Dendritic cell treated with granulocyte-macrophage colony-stimulating factor and Interleukin-4, amounts not matched to agents 40 ng/mL and 50 ng/mL, for 4 days (primary cell): Measurements from ENCODE around the gene E4F1.

Experiments used
- H3K27ac Mint-ChIP-seq: one replicate; pipeline ENCODE4 v1.8.0; 2022; ENCODE audit warnings: mild to moderate bottlenecking, mixed read lengths
- H3K27me3 Mint-ChIP-seq: one replicate; pipeline ENCODE4 v1.8.0; 2022; ENCODE audit warnings: mild to moderate bottlenecking, mixed read lengths
- H3K36me3 Mint-ChIP-seq: one replicate; pipeline ENCODE4 v1.8.0; 2022; ENCODE audit warnings: low read depth, mixed read lengths
- H3K4me1 Mint-ChIP-seq: one replicate; pipeline ENCODE4 v1.8.0; 2022; ENCODE audit warnings: low read depth, mixed read lengths
- H3K4me3 Mint-ChIP-seq: one replicate; pipeline ENCODE4 v1.8.0; 2022; ENCODE audit warnings: mild to moderate bottlenecking, moderate library complexity, mixed read lengths
- H3K9me3 Mint-ChIP-seq: one replicate; pipeline ENCODE4 v1.8.0; 2022; ENCODE audit warnings: mixed read lengths
- intact Hi-C: fragments of 100-400 bp; cut with micrococcal nuclease; formaldehyde crosslinking; loops from one replicate; pipeline ENCODE4 v1.15.0; 2022

The E4F1 gene, protein sequence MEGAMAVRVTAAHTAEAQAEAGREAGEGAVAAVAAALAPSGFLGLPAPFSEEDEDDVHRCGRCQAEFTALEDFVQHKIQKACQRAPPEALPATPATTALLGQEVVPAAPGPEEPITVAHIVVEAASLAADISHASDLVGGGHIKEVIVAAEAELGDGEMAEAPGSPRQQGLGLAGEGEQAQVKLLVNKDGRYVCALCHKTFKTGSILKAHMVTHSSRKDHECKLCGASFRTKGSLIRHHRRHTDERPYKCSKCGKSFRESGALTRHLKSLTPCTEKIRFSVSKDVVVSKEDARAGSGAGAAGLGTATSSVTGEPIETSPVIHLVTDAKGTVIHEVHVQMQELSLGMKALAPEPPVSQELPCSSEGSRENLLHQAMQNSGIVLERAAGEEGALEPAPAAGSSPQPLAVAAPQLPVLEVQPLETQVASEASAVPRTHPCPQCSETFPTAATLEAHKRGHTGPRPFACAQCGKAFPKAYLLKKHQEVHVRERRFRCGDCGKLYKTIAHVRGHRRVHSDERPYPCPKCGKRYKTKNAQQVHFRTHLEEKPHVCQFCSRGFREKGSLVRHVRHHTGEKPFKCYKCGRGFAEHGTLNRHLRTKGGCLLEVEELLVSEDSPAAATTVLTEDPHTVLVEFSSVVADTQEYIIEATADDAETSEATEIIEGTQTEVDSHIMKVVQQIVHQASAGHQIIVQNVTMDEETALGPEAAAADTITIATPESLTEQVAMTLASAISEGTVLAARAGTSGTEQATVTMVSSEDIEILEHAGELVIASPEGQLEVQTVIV

DNA sequence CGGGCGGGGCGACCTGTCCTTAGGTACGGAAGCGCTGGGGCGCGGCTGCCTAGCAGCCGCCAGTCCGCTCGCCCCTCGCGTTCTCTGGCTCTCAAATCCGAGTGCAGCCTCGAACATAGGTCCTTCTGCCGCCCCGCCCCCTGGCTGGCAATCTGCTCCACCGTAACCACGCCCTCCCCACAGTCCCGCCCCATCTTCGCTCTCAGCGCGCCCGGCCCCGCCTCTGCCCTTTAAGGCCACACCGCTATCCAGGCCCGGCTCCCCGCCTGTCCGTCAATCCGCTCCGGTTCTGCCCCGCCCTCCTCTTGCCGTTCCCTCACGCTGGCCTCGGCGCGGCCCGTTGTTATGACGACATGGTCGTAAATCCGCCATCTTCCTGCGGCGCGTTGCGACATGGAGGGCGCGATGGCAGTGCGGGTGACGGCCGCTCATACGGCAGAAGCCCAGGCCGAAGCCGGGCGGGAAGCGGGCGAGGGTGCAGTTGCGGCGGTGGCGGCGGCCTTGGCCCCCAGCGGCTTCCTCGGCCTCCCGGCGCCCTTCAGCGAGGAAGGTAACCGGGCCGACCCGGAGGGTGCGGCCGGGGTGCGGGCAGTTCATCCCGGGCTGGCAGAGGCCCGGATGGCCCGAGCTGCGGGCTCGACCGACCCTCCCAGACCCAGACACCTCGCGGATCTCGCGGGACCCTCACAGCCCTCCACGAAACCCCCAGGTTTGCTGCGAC, at the start of gene E4F1:
Gene E4F1 (plus strand): TSS at position 371 of the 721 bp plus-strand sequence. CDS start 23 bp downstream, at position 394.
- Mint-ChIP-seq H3K4me1 (peaks cover 28% of the 10 kb centered on the region), H3K9me3 (no peaks in the 10 kb centered on the region), H3K4me3 (peak within 1 kb of the TSS; percentile 84), H3K27me3 (no peaks in the 10 kb centered on the region), H3K27ac (peak within 1 kb of the TSS; percentile 81), H3K36me3 (peaks cover 28% of the 10 kb centered on the region)
- intact Hi-C loops: loop anchor here (1.0 kb wide), 3 partner anchors 8 to 28 kb away; partner anchors contain the start of genes ECI1 and MLST8

DNA sequence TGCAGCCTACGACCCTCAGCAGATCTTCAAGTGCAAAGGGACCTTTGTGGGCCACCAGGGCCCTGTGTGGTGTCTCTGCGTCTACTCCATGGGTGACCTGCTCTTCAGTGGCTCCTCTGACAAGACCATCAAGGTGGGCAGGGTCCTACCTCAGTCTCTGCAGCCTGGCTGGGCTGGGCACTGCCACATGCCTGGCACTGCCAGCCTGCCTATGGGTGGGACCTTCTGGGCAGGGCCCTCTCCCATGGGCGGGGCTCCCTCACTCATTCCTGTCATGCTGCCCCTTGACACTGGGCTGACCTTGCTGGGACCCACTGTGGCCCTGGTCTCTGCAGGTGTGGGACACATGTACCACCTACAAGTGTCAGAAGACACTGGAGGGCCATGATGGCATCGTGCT, 49.5 kb upstream of the E4F1 start:
- no peaks in the 10 kb centered on the region for H3K4me1 Mint-ChIP-seq
- intact Hi-C loops: no loop called here
- no peak overlapping the region for H3K27ac Mint-ChIP-seq
- H3K27me3 Mint-ChIP-seq: no peaks in the 10 kb centered on the region
- H3K4me3 Mint-ChIP-seq: no peak overlapping the region
- peaks cover 93% of the 10 kb centered on the region for H3K36me3 Mint-ChIP-seq
- no peaks in the 10 kb centered on the region for H3K9me3 Mint-ChIP-seq

DNA sequence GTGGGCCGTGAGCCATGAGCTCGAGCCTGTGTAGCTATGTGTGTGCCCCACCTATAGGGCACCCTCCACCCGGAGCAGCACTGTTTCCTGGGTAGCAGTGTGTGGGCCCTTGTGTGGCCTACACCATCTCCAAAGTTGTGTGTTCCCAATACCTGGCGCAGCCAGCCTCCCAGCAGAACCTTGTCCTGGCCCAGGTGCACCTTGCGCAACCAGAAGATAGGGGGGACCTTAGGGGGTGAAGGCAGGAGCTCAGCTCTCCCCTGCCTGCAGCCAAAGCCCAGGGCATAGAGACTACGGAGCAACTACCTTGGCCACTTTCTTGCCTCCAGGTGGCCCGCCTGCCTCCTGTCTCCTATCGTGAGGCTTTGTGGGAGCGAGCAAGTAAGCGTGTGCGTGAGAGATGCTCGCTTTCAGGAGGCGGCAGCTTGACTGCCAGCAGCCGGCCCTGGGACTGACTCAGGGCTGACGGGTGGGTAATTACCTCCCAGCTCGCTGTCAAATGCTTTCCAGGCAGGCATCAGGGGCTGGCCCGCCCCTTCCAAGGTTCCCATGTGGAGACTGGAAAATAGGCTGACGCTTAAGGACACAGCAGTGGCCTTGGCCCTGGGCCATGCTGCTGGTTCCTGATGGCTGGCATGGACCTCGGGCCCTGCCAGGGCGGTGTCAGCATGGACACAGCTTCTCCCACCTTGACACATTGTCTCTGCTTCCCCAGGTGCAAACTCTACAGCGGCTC, 48.8 kb upstream of the E4F1 start:
- H3K9me3 Mint-ChIP-seq: no peaks in the 10 kb centered on the region
- no peak overlapping the region for H3K4me3 Mint-ChIP-seq
- peaks cover 4% of the 10 kb centered on the region for H3K27me3 Mint-ChIP-seq
- no peaks in the 10 kb centered on the region for H3K4me1 Mint-ChIP-seq
- no peak overlapping the region for H3K27ac Mint-ChIP-seq
- intact Hi-C loops: no loop called here
- peaks cover 87% of the 10 kb centered on the region for H3K36me3 Mint-ChIP-seq

DNA sequence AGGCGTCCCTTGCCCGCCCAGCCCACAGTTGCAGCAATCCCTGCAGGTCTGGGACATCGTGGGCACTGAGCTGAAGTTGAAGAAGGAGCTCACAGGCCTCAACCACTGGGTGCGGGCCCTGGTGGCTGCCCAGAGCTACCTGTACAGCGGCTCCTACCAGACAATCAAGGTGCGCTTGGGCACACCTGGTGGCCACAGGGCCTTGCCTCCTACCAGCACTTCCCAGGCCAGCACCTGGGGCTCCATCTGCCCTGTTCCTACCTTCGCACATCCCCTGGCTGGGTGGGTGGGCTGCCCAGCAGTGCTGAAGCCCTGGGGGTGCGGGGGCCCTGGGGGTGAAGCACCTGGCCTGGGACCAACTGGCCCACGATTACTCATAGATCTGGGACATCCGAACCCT, 47.9 kb upstream of the E4F1 start:
- Mint-ChIP-seq H3K9me3 (no peaks in the 10 kb centered on the region), H3K36me3 (peaks cover 78% of the 10 kb centered on the region), H3K4me3 (no peak overlapping the region), H3K27ac (no peak overlapping the region), H3K4me1 (no peaks in the 10 kb centered on the region), H3K27me3 (peaks cover 4% of the 10 kb centered on the region)
- intact Hi-C loops: no loop called here

DNA sequence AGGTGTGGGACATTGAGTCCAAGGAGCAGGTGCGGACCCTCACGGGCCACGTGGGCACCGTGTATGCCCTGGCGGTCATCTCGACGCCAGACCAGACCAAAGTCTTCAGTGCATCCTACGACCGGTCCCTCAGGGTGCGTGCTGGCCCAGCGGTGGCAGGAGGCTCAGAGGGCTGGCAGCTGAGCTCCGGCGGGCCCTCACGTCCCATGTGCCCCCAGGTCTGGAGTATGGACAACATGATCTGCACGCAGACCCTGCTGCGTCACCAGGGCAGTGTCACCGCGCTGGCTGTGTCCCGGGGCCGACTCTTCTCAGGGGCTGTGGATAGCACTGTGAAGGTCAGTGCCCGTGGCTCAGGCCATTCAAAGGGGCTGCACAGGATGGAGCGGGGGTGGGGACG, 47.3 kb upstream of the E4F1 start:
- no peak overlapping the region for H3K27ac Mint-ChIP-seq
- no peaks in the 10 kb centered on the region for H3K4me1 Mint-ChIP-seq
- peaks cover 72% of the 10 kb centered on the region for H3K36me3 Mint-ChIP-seq
- H3K27me3 Mint-ChIP-seq: peaks cover 4% of the 10 kb centered on the region
- no peaks in the 10 kb centered on the region for H3K9me3 Mint-ChIP-seq
- intact Hi-C loops: no loop called here
- no peak overlapping the region for H3K4me3 Mint-ChIP-seq

DNA sequence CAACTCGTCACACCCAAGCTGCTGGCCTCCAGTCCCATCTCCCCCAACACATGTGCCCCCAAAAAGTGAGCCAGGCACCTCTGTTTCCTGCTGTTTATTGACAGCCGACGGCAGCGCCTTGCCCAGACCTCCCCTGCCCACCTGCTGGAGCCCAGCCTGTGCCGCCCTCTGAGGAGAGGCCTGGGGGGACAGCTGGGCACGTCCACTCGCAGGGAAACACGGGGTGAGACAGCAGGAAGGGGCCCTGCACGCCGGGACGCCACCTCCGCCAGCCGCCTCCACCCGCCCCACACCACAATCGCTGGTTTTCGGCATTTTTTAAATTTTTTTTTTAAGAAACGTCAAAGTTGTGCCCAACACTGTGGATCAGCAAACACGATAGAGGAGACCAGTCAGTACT, 46.3 kb upstream of the E4F1 start:
- H3K27me3 Mint-ChIP-seq: peaks cover 4% of the 10 kb centered on the region
- peaks cover 62% of the 10 kb centered on the region for H3K36me3 Mint-ChIP-seq
- intact Hi-C loops: no loop called here

DNA sequence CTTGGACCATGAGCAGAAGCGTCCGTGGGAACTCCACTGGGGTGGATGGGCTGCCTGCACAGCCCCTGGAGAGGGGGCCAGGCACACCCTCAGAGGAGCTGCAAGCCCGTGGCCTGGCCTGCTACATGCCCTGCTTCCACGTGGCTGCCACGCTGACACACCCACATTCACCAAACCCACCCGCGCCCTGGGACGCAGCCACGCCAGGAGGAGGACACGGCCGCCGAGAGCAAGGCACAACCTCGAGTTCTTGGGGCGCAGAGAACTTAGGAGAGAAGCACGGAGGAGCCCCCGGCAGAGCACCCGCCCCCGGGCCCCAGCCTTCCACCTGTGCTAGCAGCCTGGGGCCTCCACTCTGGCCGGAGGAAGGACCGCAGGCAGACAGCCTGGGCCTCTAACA, 45.8 kb upstream of the E4F1 start:
- intact Hi-C loops: no loop called here
- Mint-ChIP-seq H3K27me3 (peaks cover 4% of the 10 kb centered on the region), H3K4me1 (no peaks in the 10 kb centered on the region), H3K4me3 (no peak overlapping the region), H3K27ac (no peak overlapping the region), H3K9me3 (no peaks in the 10 kb centered on the region), H3K36me3 (peaks cover 58% of the 10 kb centered on the region)

More for the DNA sequence above, 46.3 kb upstream of the E4F1 start:
- Mint-ChIP-seq H3K4me3 (no peak overlapping the region), H3K27ac (no peak overlapping the region), H3K4me1 (no peaks in the 10 kb centered on the region), H3K9me3 (no peaks in the 10 kb centered on the region)

DNA sequence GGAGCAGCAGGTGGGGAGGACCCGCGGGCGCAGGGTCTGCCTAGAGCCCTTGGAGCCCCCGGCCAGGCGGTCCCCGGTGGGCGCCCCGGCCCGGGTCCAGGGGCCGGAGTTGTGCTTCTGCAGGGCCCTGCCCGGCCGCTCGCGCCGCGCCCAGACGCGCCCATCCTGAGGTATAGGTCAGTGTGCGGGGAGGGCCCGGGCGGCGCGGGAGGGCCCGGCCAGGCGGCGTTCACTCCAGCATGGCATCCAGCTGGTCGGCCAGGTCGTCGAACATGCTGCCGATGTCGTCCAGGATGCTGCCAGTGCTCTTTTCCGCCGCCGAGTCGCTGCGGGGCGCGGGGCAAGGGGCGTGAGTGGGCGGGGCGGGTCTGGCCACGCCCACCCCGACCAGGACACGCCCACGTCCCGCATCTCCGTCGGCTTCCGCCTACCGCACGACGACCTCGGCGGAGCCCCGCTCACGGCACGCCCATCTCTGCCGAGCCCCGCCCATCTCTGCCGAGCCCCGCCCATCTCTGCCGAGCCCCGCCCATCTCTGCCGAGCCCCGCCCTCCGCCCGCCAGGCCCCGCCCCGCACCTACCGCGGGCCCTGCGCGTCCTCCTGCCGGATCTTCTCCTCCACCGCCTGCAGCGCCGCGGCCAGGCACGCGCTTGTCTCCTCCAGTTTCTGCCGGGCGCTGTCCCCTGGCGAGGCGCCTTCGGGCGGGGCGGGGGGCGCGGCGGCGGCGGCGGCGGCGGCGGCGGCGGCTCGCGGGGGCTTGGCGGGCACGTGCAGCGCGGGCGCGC, 44.9 kb upstream of the E4F1 start:
- H3K27ac Mint-ChIP-seq: no peak overlapping the region
- no peaks in the 10 kb centered on the region for H3K9me3 Mint-ChIP-seq
- H3K4me3 Mint-ChIP-seq: no peak overlapping the region
- H3K4me1 Mint-ChIP-seq: no peaks in the 10 kb centered on the region
- peaks cover 4% of the 10 kb centered on the region for H3K27me3 Mint-ChIP-seq
- peaks cover 48% of the 10 kb centered on the region for H3K36me3 Mint-ChIP-seq
- intact Hi-C loops: no loop called here

DNA sequence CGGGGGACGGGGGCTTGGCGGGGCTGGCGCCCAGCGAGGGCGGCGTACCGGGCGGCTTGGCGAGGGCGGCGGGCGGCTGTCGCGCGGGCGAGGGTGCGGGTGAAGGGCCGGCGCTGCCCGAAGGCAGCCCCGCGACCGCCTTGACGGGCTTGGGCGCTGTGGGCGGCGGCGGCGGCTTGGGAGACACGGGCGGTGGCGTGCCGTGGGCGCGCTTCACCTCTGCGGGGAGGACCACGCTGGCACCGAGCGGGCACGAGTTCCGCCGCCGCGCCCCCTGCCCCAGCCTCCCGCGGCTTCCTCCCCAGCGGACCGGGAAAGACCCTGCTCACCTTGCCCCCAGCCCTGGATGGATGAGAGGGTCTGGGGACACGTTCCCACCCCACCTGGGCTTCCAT, 44.3 kb upstream of the E4F1 start:
- Mint-ChIP-seq H3K4me3 (no peak overlapping the region), H3K9me3 (no peaks in the 10 kb centered on the region), H3K27me3 (peaks cover 4% of the 10 kb centered on the region), H3K36me3 (peaks cover 42% of the 10 kb centered on the region), H3K4me1 (no peaks in the 10 kb centered on the region), H3K27ac (no peak overlapping the region)
- intact Hi-C loops: no loop called here

DNA sequence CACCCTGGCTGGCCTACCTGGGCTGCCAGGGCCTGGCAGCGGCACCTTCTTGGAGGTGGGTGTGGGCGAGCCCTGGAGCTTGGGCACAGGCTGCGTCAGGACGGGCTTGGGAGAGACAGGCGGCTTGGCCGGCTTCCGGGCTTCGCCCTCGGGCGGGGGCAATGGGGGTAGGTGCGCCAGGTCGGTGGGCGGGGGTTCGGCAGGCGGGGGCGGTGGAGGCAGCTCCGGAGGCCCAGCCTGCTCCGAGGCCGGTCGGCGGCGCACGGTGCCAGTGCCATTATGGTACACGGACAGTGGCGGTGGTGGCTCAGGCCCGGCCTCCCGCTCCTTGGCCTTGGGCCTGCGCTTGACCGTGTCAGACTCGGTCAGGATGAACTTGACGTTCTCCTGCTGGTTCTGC, 43.8 kb upstream of the E4F1 start:
- Mint-ChIP-seq H3K36me3 (peaks cover 38% of the 10 kb centered on the region), H3K4me1 (no peaks in the 10 kb centered on the region), H3K4me3 (no peak overlapping the region), H3K27ac (no peak overlapping the region), H3K27me3 (peaks cover 4% of the 10 kb centered on the region), H3K9me3 (no peaks in the 10 kb centered on the region)
- intact Hi-C loops: no loop called here

DNA sequence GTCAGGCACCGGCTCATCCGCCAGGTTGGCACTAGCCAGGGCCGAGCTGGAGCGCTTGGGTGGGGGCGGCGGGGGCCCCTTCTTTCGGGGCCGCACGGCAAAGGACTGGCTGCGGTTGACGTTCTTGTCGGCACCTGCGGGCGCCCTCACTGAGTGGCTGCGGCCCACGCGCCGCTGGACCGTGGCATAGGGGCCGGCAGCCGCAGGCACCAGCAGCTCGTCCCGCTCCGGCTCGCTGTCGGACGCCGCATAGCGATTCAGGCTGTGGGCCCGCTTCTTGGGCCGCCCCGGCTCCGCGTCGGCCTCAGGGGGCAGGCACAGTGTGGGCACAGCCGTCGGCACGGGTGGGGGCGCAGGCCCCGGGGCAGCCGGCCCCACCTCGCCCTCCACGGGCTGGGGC, 42.9 kb upstream of the E4F1 start:
- no peak overlapping the region for H3K27ac Mint-ChIP-seq
- H3K9me3 Mint-ChIP-seq: no peaks in the 10 kb centered on the region
- peaks cover 29% of the 10 kb centered on the region for H3K36me3 Mint-ChIP-seq
- intact Hi-C loops: no loop called here
- H3K27me3 Mint-ChIP-seq: peaks cover 4% of the 10 kb centered on the region
- no peak overlapping the region for H3K4me3 Mint-ChIP-seq
- no peaks in the 10 kb centered on the region for H3K4me1 Mint-ChIP-seq

DNA sequence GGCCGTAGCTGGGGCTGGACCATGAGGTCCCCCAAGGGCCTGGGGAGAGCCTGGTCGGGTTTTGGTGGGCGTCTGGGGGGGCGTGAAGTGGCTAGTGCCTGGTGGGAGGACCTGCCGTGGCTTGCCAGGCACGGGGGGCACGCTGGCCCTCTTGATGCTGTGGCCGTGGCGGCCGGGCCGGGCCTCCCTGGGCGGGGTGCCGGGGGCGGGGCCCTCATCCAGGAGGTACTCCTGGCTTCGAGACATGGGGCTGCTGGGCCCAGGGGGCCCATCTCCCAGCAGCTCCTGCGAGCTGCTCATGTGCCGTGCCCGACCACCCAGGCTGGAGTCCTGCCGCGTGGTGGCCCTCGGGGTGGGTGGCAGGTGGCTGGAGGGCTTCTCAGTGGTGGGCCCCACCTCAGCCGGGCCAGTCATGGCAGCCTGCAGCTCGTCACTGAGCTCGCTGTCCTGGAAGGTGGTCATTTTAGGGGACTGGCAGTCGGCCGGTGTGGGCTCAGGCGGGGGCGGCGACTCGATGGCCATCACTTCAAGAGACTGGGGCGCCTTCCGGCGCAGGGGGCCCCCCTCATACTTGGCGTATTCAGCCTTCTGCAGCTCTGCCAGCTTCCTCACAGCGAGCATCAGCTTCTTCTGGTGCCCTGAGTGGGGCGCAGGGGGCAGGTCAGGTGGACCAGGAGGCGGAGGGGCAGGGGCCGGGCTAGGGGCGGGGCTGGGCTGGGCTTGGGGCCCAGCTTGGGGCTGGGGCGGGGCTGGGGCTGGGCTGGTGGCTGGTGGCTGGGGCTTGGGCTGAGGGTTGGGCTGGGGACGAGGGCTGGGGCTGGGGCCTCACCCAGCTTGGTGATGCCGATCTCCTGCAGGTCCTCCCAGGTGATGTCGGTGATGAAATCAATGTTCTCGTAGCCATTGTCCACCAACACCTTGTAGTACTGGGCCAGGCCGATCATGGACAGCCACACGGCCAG, 42.1 kb upstream of the E4F1 start:
- Mint-ChIP-seq H3K36me3 (peaks cover 21% of the 10 kb centered on the region), H3K27me3 (peaks cover 4% of the 10 kb centered on the region), H3K4me1 (no peaks in the 10 kb centered on the region), H3K9me3 (no peaks in the 10 kb centered on the region), H3K4me3 (no peak overlapping the region), H3K27ac (no peak overlapping the region)
- intact Hi-C loops: no loop called here
